ENCODE measurements around the gene SNAI1.

Gene SNAI1

DNA sequence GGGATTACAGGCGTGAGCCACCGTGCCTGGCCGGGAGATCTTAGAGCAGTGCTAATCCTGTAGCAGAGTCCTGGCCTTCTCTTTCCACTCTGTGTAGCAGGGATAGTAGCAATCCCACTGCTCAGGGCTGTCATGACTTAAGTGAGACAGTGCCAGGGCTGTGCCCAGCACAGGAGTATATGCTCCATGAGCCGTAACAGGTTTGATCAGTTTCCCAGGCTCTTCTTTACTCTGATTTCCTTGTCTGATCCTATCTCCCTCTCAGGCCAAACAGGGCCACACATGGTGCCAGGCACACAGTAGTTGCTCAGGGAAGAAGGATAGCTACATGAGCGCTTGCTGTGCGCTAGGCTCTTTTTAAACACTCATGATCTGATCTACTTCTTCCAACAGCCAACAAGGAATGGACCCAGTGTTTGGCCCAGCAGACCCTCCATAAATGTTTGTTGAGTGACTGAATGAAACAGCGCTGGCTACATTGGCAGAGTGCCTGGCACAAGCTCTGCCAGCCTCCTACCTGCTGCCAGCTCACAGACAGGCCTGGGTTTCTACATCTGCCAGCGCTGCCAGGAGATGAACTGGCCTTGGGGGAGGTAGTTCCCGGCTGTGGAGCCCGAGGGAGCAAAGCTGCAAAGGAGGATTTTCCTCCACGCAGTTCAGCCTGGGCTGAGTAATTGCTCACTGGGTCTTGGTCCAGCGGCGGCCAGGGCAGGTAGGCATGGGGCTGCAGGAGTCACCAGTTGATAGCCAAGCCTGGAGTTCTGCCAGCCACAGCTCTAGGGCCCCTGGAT lies 36.9 kb downstream of the SNAI1 start:
- Histone ChIP-seq H3K36me3 (replicated peaks; ENCODE audit: insufficient read depth, low read length) (no peaks in the 10 kb centered on the region), H2AFZ (ENCODE audit: low read length) (no peak overlapping the region), H3K9me3 (replicated peaks; ENCODE audit: insufficient read depth, low read length) (no peaks in the 10 kb centered on the region), H3K27me3 (replicated peaks; ENCODE audit: insufficient read depth, low read length) (no peaks in the 10 kb centered on the region; the same call in 1 of the 2 replicates), H4K20me1 (ENCODE audit: insufficient read depth, low read length) (no peaks in the 10 kb centered on the region), H3K9me2 (replicated peaks; ENCODE audit: insufficient read depth, low read length) (no peaks in the 10 kb centered on the region), H3K27ac (ENCODE audit: low read length) (no peak overlapping the region), H3K4me2 (ENCODE audit: low read depth, low read length) (no peak overlapping the region), H3K9ac (ENCODE audit: low read length) (no peak overlapping the region), H3K79me2 (ENCODE audit: low read length) (no peaks in the 10 kb centered on the region), H3K4me3 (ENCODE audit: low read length) (no peak overlapping the region), H3F3A (ENCODE audit: insufficient read depth, low read length) (no peaks in the 10 kb centered on the region), H3K4me1 (ENCODE audit: low read length) (peaks cover 10% of the 10 kb centered on the region)
- TF ChIP-seq, protein P1, sequence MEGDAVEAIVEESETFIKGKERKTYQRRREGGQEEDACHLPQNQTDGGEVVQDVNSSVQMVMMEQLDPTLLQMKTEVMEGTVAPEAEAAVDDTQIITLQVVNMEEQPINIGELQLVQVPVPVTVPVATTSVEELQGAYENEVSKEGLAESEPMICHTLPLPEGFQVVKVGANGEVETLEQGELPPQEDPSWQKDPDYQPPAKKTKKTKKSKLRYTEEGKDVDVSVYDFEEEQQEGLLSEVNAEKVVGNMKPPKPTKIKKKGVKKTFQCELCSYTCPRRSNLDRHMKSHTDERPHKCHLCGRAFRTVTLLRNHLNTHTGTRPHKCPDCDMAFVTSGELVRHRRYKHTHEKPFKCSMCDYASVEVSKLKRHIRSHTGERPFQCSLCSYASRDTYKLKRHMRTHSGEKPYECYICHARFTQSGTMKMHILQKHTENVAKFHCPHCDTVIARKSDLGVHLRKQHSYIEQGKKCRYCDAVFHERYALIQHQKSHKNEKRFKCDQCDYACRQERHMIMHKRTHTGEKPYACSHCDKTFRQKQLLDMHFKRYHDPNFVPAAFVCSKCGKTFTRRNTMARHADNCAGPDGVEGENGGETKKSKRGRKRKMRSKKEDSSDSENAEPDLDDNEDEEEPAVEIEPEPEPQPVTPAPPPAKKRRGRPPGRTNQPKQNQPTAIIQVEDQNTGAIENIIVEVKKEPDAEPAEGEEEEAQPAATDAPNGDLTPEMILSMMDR (IDR thresholded peaks at IDR 0.05; ENCODE audit: low read length) = no peak
- TF ChIP-seq EZH2phosphoT487 (IDR thresholded peaks at IDR 0.05; ENCODE audit: low read length) = no peak
- no peak for TF ChIP-seq EZH2 (optimal IDR thresholded peaks at IDR 0.05; ENCODE audit: low read depth, low read length)
- DNase-seq = no peak

DNA sequence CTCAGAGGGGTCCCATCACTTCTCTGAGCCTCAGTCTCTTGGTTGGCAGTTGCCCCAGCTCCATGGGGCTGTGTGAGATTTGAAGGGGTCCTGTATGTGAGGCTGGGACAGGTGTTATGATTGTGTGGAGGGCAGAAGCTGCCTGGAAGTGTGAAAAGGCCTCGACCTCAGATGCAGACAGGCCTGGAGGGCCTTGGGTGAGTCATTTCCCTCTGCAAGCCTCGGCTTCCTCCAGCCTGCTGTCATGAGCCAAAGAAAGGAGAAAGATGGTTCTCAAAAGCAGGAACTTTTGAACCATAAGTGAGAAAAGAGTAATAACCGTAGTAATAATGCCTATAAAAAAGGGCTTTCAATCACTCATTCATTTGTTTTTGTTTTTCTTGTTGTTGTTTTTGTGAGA lies 37.5 kb downstream of the SNAI1 start:
- Histone ChIP-seq H3K4me3 (ENCODE audit: low read length) (no peak overlapping the region), H2AFZ (ENCODE audit: low read length) (no peak overlapping the region), H3K9ac (ENCODE audit: low read length) (no peak overlapping the region), H3K36me3 (replicated peaks; ENCODE audit: insufficient read depth, low read length) (no peaks in the 10 kb centered on the region), H3K4me1 (ENCODE audit: low read length) (peaks cover 10% of the 10 kb centered on the region), H3K9me2 (replicated peaks; ENCODE audit: insufficient read depth, low read length) (no peaks in the 10 kb centered on the region), H4K20me1 (ENCODE audit: insufficient read depth, low read length) (no peaks in the 10 kb centered on the region), H3K27ac (ENCODE audit: low read length) (no peak overlapping the region), H3F3A (ENCODE audit: insufficient read depth, low read length) (no peaks in the 10 kb centered on the region), H3K79me2 (ENCODE audit: low read length) (no peaks in the 10 kb centered on the region), H3K9me3 (replicated peaks; ENCODE audit: insufficient read depth, low read length) (no peaks in the 10 kb centered on the region), H3K4me2 (ENCODE audit: low read depth, low read length) (no peak overlapping the region), H3K27me3 (replicated peaks; ENCODE audit: insufficient read depth, low read length) (no peaks in the 10 kb centered on the region; the same call in 1 of the 2 replicates)
- TF ChIP-seq EZH2phosphoT487 (IDR thresholded peaks at IDR 0.05; ENCODE audit: low read length) (no peak), EZH2 (optimal IDR thresholded peaks at IDR 0.05; ENCODE audit: low read depth, low read length) (no peak)
- TF ChIP-seq, protein P1 (IDR thresholded peaks at IDR 0.05; ENCODE audit: low read length) = no peak
- no peak for DNase-seq

DNA sequence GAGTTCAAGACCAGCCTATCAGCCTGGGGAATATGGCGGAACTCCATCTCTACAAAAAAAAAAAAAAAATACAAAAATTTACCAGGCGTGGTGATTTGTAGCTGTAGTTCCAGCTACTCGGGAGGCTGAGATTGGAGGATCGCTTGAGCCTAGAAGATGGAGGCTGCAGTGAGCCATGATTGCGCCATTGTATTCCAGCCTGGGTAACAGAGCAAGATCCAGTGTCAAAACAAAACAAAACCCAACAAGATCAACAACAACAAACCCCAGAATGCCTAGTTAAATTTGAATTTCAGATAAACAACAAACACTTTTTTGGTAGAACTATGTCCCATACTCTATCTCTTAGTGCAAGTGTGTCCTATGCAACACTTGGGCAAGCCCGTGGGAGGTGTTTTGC lies 39.9 kb downstream of the SNAI1 start:
- Histone ChIP-seq H3K9me3 (replicated peaks; ENCODE audit: insufficient read depth, low read length) (no peaks in the 10 kb centered on the region), H3K4me2 (ENCODE audit: low read depth, low read length) (peak overlapping the region; percentile 63), H3K79me2 (ENCODE audit: low read length) (no peaks in the 10 kb centered on the region), H3F3A (ENCODE audit: insufficient read depth, low read length) (no peaks in the 10 kb centered on the region), H3K4me1 (ENCODE audit: low read length) (peaks cover 10% of the 10 kb centered on the region), H4K20me1 (ENCODE audit: insufficient read depth, low read length) (no peaks in the 10 kb centered on the region), H2AFZ (ENCODE audit: low read length) (peak overlapping the region; percentile 16; the same call in 1 of the 2 replicates), H3K27ac (ENCODE audit: low read length) (no peak overlapping the region), H3K9me2 (replicated peaks; ENCODE audit: insufficient read depth, low read length) (no peaks in the 10 kb centered on the region), H3K27me3 (replicated peaks; ENCODE audit: insufficient read depth, low read length) (no peaks in the 10 kb centered on the region; the same call in 1 of the 2 replicates), H3K4me3 (ENCODE audit: low read length) (peak overlapping the region; percentile 42), H3K9ac (ENCODE audit: low read length) (no peak overlapping the region), H3K36me3 (replicated peaks; ENCODE audit: insufficient read depth, low read length) (no peaks in the 10 kb centered on the region)
- no peak for DNase-seq
- TF ChIP-seq EZH2phosphoT487 (IDR thresholded peaks at IDR 0.05; ENCODE audit: low read length) = no peak
- TF ChIP-seq, protein P1 (IDR thresholded peaks at IDR 0.05; ENCODE audit: low read length) = no peak
- no peak for TF ChIP-seq EZH2 (optimal IDR thresholded peaks at IDR 0.05; ENCODE audit: low read depth, low read length)
